ENCODE results near the gene GBA2.

DNA sequence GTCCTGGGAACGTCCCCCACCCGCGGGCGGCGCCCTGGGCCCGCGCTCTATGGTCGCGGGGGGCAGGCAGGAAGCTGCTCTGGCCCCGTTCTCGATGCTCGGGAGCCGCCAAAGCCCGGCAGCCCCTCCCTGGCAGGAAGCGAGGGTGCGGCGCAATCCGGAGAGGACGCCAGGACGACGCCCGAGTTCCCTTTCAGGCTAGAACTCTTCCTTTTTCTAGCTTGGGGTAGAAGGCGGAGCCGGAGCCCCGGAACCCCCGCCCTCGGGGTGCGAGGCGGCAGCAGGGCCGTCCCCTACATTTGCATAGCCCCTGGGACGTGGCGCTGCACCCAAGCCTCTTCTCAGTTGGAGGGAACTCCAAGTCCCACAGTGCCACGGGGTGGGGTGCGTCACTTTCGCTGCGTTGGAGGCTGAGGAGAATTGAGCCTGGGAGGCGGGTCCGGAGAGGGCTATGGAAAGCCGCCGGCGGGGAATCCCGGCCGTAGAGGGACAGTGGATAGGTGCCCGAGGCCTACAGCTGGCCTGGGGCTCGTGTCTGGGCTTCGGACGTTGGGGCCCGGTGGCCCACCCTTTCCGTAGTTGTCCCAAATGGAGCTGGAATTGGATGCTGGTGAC, 16.7 kb downstream of the GBA2 start, which contains the start of the genes CREB3 and TLN1:
- TF ChIP-seq POLR2A (IDR thresholded peaks at IDR 0.05; ENCODE audit: low read depth, low read length) (peak; percentile 59; the same call in 1 of the 2 replicates), POLR2AphosphoS5 (IDR thresholded peaks at IDR 0.05; ENCODE audit: low read depth, low read length) (0 out of 2 replicates have a peak, but pooled peaks have one; percentile 28), TAF1 (IDR thresholded peaks at IDR 0.05; ENCODE audit: low read depth, low read length) (peak; percentile 54; the same call in 1 of the 2 replicates)
